Cardiac muscle cell (in vitro differentiated cells and primary cell): ENCODE results near the gene CRYGS. TPM values are rescaled to one million over a fixed set of nuclear protein-coding genes. Genes with fewer than 3 reads are reported as not detected.

Experiments
- DNase-seq, 2 donors: peaks; one replicate each; pipeline versions ENCODE4 v3.0.0 to v3.0.0-alpha.2; 2010 to 2017; ENCODE audit warnings: low read depth in 1 of 2, low spot score in 1 of 2
- H3K27ac ChIP-seq: fragments of 200-600 bp; sonication (generic); 2 replicates; pipeline ENCODE4 v1.5.1; 2016
- H3K27me3 ChIP-seq: fragments of 200-600 bp; sonication (generic); 2 replicates; pipeline ENCODE4 v1.6.0; 2016; ENCODE audit warnings: control low read depth
- H3K36me3 ChIP-seq: fragments of 200-600 bp; sonication (generic); 2 replicates; pipeline ENCODE4 v1.5.1; 2016; ENCODE audit warnings: control low read depth
- H3K4me1 ChIP-seq: fragments of 200-600 bp; sonication (generic); 2 replicates; pipeline ENCODE4 v1.8.1; 2017; ENCODE audit warnings: low read depth, mild to moderate bottlenecking, mixed run types
- H3K4me3 ChIP-seq: fragments of 200-600 bp; sonication (generic); 2 replicates; pipeline ENCODE4 v1.5.1; 2016; ENCODE audit warnings: mild to moderate bottlenecking
- H3K9me3 ChIP-seq: fragments of 200-600 bp; sonication (generic); 2 replicates; pipeline ENCODE4 v1.5.1; 2017; ENCODE audit warnings: low read depth, mild to moderate bottlenecking, control low read depth
- CTCF ChIP-seq: IDR thresholded peaks from 2 replicates; pipeline ENCODE4 v1.5.1; 2012; ENCODE audit warnings: low read depth, mild to moderate bottlenecking, low read length
- polyA plus RNA-seq: library from polyadenylated mRNA; unstranded; fragments of >200 nt; fragmentation: Nextera tagmentation; extraction: Ambion mirVana; gene quantifications from 2 replicates; pipeline ENCODE4 v1.2.1, GENCODE V29; 2016
- total RNA-seq: library from RNA; depleted of rRNA; stranded (reverse); fragments of >200 nt; gene quantifications from 2 replicates; pipeline ENCODE4 v1.2.3, GENCODE V29; 2016

CRYGS gene
- total and polyA plus RNA-seq, 2 experiments from 2014 or later = 0.12 to 0.69 TPM

GRCh38 chr3:186529201-186529999, 14.8 kb downstream of the CRYGS start:
- no peak overlapping the region for H3K27ac ChIP-seq
- H3K27me3 ChIP-seq = no peaks in the 10 kb centered on the region
- no peak overlapping the region for H3K4me3 ChIP-seq
- H3K9me3 ChIP-seq = no peaks in the 10 kb centered on the region
- H3K36me3 ChIP-seq = no peaks in the 10 kb centered on the region
- no peaks in the 10 kb centered on the region for H3K4me1 ChIP-seq
- no peak for TF ChIP-seq CTCF
- DNase-seq = no peak

- Histone ChIP-seq H3K9me3 (no peaks in the 10 kb centered on the region), H3K36me3 (no peaks in the 10 kb centered on the region), H3K4me1 (peaks cover 6% of the 10 kb centered on the region), H3K27me3 (no peaks in the 10 kb centered on the region), H3K27ac (no peak overlapping the region), H3K4me3 (no peak overlapping the region)
- no peak for DNase-seq
- TF ChIP-seq CTCF = no peak
Measured at GRCh38 chr3:186526256-186526606, 17.9 kb downstream of the CRYGS start.

DNA sequence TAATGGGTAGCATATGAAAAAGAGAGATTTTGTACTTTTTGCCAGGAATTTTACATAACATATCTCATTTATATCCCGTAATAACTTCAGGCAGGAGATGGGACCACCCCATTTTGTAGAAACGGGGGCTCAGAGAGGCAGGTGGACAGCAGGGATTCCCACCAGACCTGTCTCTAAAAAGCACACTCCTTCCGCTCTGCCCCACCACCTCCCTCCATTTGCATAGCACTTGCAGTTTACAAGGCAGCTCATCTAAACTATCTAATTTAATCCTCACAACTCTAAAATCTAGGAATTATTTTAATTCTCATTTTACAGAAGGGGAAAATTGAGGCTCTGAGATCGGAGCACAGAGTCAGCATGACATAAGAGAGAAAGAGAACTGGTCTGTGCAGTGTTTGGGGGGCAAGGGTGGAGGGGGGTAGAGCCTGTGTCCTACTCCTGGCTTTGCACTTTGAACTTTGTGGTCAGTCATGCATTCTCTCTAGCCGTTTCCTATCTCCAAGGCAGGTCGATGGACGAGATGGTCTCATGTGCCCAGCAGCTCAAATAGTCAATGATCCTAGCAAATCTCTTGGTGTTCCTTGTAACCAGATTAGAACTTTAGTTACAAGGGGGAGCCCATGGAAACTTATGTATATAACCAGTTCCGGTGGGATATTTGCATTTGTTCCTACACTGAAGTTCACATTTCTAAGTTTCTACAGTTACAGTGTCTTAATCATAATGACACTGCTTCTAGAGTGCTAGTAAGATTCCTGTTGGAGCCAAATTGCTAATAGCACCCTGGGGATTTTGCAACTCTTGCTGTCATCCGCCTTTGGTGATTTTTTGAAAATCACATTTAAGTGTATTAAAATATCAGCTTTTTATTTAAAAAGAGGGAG, 18.6 kb downstream of the CRYGS start:
- peaks cover 6% of the 10 kb centered on the region for H3K4me1 ChIP-seq
- H3K27ac ChIP-seq = no peak overlapping the region
- no peaks in the 10 kb centered on the region for H3K36me3 ChIP-seq
- TF ChIP-seq CTCF = no peak
- DNase-seq = no peak
- H3K9me3 ChIP-seq = no peaks in the 10 kb centered on the region
- no peaks in the 10 kb centered on the region for H3K27me3 ChIP-seq
- H3K4me3 ChIP-seq = no peak overlapping the region

DNA sequence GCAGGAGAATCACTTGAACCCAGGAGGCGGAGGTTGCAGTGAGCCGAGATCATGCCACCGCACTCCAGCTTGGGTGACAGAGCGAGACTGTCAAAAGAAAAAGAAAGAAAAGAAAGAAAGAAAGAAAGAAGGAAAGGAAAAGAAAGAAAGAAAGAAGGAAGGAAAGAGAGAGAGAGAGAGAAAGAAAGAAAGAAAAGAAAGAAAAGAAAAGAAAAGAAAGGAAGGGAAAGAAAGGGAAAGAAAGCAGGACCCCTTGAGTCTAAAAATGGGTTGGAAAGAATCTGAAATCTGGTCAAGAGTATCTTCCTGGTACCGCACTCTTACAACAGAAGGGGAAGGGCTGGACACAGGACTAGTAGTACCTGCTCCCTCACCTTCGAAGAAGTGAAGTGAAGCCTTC, 19.6 kb downstream of the CRYGS start:
- H3K4me3 ChIP-seq = no peak overlapping the region
- peaks cover 6% of the 10 kb centered on the region for H3K4me1 ChIP-seq
- no peak overlapping the region for H3K27ac ChIP-seq
- no peak for DNase-seq
- H3K27me3 ChIP-seq = no peaks in the 10 kb centered on the region
- H3K9me3 ChIP-seq = no peaks in the 10 kb centered on the region
- no peak for TF ChIP-seq CTCF
- H3K36me3 ChIP-seq = no peaks in the 10 kb centered on the region

DNA sequence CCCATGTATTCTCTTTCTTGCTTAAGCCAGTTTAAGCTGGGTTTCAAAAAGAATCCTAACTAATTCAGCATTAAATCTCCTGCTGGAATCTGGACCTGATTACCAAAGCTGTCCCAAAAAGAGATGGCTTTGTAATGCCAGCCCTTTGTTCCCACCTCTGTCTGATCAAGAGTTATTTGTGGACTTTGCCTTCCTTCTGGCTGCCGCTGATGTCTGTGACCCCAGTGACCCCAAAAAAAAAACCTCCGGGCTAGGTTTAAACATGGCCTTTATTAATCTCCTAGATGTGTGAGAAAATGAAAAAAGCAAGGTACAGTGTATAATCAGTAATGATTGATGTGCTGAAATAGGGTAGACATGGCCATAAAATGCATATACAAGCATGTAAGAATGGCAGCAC, 20.7 kb downstream of the CRYGS start:
- Histone ChIP-seq H3K36me3 (no peaks in the 10 kb centered on the region), H3K4me3 (no peak overlapping the region), H3K9me3 (no peaks in the 10 kb centered on the region), H3K4me1 (peaks cover 6% of the 10 kb centered on the region), H3K27me3 (no peaks in the 10 kb centered on the region), H3K27ac (no peak overlapping the region)
- DNase-seq = no peak
- no peak for TF ChIP-seq CTCF
